HG03558 (cell line): Measurements from ENCODE around the gene UBE2H.
"Not testable (repeated sequence)": the region's sequence is repeated elsewhere in the genome, so short reads cannot be mapped to it uniquely, and the experiment has no call there.

ENCODE experiments used
- ATAC-seq: cut with Tn5 transposase; IDR thresholded peaks from one replicate; pipeline ENCODE4 v1.9.1; 2021; ENCODE audit warnings: moderate number of reproducible peaks; ENCODE audit not compliant: unreplicated experiment; ENCODE audit errors: extremely low read depth

The UBE2H gene

DNA sequence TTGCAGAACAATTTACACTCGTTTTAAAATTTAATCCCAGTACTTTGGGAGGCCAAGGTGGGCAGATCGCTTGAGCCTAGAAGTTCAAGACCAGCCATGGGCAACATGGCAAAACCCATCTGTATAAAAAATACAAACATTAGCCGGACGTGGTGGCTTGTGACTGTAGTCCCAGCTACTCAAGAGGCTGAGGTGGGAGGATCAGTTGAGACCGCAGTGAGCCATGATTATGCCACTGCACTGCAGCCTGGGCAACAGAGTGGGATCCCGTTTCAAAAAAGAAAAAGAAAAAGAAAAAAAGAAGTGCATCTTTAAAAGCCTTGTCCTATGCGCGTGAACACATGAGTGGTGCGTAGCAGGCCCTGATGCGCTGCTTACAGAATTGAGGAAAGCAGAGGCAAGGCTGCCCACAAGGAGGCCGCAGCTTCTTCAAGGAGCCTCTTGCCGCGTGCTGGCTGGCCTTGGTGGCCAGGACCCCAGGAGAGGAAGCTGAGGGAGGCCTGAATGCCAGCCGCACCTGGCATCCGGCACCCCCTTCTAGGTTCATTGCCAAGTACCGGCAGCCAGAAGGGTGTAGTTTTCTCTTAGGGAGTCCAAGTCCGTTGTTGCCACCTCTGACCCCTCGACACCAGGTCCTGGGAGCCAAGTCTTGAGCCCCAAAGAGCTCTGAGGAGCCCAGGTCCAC lies 124.5 kb downstream of the UBE2H start:
- no peak for ATAC-seq

DNA sequence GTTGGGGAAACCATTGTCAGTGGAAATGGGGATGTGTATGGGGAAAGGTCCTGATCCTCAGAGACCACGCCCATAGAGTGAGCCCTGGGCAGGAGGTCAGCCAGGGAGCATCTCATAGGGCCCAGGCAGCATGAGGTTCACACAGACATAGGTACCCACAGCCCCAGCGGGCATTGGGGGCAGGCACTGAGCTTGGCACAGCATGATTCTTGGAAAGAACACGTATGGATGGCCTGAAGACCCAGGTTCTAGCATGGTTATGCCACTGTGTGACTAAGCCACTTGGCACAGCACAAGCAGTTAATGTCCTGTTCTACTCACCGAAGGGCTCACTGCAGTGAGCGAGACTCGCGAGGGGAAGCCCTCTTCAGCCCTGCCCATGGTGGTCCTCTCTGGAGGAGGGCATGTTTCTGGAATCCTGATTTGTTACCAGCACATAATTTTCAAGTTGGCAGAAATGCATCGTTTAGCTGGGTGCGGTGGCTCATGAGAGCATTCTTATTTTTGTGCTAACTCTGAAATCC lies 125.2 kb downstream of the UBE2H start:
- no peak for ATAC-seq

DNA sequence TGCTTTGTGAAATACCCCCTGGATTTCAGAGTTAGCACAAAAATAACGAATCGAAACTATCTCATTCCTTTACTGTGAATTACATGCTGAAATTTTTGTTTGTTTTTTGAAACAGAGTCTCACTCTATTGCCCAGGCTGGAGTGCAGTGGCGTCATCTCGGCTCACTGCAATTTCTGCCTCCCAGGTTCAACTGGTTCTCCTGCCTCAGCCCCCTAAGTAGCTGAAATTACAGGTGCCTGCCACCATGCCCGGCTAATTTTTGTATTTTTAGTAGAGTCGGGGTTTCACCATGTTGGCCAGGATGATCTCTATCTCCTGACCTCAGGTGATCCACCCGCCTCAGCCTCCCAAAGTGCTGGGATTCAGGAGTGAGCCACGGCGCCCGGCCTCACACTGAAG lies 125.9 kb downstream of the UBE2H start:
- not testable (repeated sequence) for ATAC-seq

GRCh38 chr7:129825209-129825970 lies 127.4 kb downstream of the UBE2H start:
- ATAC-seq, result no peak

GRCh38 chr7:129824291-129825208 lies 128.2 kb downstream of the UBE2H start:
- no peak for ATAC-seq

DNA sequence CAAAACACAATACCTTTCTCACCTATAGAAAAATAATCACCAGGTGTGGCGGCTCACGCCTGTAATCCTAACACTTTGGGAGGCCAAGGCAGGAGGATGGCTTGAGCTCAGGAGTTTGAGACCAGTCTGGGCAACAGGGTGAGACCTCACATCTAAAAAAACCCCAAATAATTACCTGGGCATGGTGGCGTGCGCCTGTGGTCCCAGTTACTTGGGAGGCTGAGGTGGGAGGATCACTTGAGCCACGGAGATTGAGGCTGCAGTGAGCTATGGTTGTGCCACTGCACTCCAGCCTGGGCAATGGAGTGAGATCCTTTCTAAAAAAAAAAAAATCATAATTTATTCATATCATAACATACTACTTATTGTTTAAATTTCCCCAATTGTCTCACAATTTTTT lies 129.6 kb downstream of the UBE2H start:
- not testable (repeated sequence) for ATAC-seq

- ATAC-seq, result no peak
Measured at GRCh38 chr7:129821476-129821875, 131.3 kb downstream of the UBE2H start.

- no peak for ATAC-seq
Measured at GRCh38 chr7:129816742-129817141, 136.0 kb downstream of the UBE2H start.

GRCh38 chr7:129807863-129808262 lies 144.9 kb downstream of the UBE2H start:
- no peak for ATAC-seq

DNA sequence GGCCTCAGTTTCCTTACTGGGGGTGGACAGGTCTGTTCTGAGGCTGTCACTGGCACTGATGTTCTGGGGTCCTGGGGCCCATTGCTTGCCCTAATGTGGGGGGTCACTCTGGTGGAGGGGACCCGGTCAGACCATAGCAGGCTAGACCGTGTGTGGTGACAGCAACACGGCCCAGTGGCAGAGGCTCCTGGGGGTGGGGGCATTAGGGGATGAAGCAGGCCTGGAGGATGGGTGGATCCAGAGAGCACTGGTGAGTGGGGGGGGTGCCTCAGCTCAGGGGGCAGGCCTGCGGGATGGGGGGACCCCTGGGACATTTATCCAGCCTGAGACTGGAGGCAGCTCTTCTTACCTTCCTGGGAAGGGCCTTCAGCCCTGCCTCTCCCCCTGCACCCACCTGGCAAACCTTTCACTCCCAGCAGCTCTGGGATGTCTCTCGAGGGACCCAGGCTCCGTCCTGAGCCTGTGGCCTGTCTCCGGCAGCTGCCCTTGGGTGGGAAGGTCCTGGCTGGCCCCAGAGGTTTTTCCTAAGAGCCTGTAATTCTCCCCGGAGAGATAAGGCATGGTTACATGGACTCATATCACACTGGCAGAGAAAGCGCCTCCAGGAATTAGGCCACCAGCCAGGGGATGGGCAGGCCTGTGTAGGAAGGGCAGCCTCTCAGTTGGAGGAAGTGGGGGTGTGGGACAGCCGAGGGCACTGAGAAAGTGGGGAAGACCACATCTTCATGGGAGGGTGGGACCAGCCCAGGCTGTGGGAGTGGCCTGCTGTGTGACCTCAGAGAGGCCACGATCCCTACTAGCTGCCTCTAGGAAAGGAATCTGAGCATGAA lies 147.7 kb downstream of the UBE2H start:
- no peak for ATAC-seq

- ATAC-seq, result no peak
Measured at GRCh38 chr7:129804111-129804889, 148.5 kb downstream of the UBE2H start.

GRCh38 chr7:129803546-129804081 lies 149.1 kb downstream of the UBE2H start:
- ATAC-seq, result no peak

DNA sequence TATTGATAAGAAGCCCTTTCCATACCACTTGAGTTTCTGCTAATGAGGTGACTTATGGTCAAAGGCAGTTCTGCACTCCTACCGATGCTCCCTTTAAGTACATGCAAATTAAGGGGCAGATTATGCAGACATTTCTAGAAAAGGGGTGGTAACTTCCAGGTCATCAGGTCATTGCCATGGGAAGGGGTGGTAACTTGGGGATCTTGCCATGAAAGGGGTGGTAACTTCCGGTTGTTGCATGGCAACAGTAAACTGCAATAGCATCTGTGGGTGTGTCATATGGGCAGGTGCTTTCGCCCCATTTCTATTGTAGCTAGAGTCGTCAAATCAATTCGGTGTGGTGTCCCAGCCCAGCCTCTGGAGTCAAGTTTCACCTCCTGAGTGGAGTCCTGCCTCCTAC lies 150.9 kb downstream of the UBE2H start:
- no peak for ATAC-seq

GRCh38 chr7:129800901-129801300 lies 151.9 kb downstream of the UBE2H start:
- no peak for ATAC-seq

GRCh38 chr7:129799350-129799955 lies 153.3 kb downstream of the UBE2H start:
- no peak for ATAC-seq

- ATAC-seq, result no peak
Measured at GRCh38 chr7:129798616-129799349, 154.0 kb downstream of the UBE2H start.

- ATAC-seq, result no peak
Measured at GRCh38 chr7:129797214-129797789, 155.5 kb downstream of the UBE2H start.
